Activated naive CD8-positive, alpha-beta T cell treated with anti-CD3 and anti-CD28 coated beads, Interleukin-2, amount 50 U/mL, for 24 hours (primary cell): ENCODE results near the gene BFSP2.

Source experiments
- ATAC-seq: fragments of 150-1000 bp; cut with Tn5 transposase; one replicate; pipeline ENCODE4 v1.10.0; 2021
- DNase-seq: peaks from one replicate; pipeline ENCODE4 v3.0.0; 2021
- H3K27ac Mint-ChIP-seq: one replicate; pipeline ENCODE4 v1.8.0; 2021; ENCODE audit warnings: mild to moderate bottlenecking, mixed read lengths
- H3K27me3 Mint-ChIP-seq: one replicate; pipeline ENCODE4 v1.8.0; 2021; ENCODE audit warnings: mixed read lengths
- H3K36me3 Mint-ChIP-seq: one replicate; pipeline ENCODE4 v1.8.0; 2021; ENCODE audit warnings: low read depth, mixed read lengths
- H3K4me1 Mint-ChIP-seq: one replicate; pipeline ENCODE4 v1.8.0; 2021; ENCODE audit warnings: mixed read lengths
- H3K4me3 Mint-ChIP-seq: one replicate; pipeline ENCODE4 v1.8.0; 2021; ENCODE audit warnings: mild to moderate bottlenecking, moderate library complexity, mixed read lengths
- H3K9me3 Mint-ChIP-seq: one replicate; pipeline ENCODE4 v1.8.0; 2021; ENCODE audit warnings: mixed read lengths

Gene BFSP2

GRCh38 chr3:133448478-133449122 lies 48.7 kb downstream of the BFSP2 start:
- H3K36me3 Mint-ChIP-seq: no peaks in the 10 kb centered on the region
- H3K4me1 Mint-ChIP-seq: peaks cover 24% of the 10 kb centered on the region
- DNase-seq: peak; percentile 35
- no peak overlapping the region for H3K4me3 Mint-ChIP-seq
- no peaks in the 10 kb centered on the region for H3K9me3 Mint-ChIP-seq
- H3K27ac Mint-ChIP-seq: peak overlapping the region; percentile 1
- ATAC-seq: peak; percentile 90
- no peaks in the 10 kb centered on the region for H3K27me3 Mint-ChIP-seq

GRCh38 chr3:133451309-133451708 lies 51.5 kb downstream of the BFSP2 start:
- Mint-ChIP-seq H3K27ac (no peak overlapping the region), H3K36me3 (no peaks in the 10 kb centered on the region), H3K4me3 (no peak overlapping the region), H3K9me3 (no peaks in the 10 kb centered on the region), H3K4me1 (peaks cover 18% of the 10 kb centered on the region), H3K27me3 (no peaks in the 10 kb centered on the region)
- DNase-seq (no peak), ATAC-seq (no peak)

- H3K4me3 Mint-ChIP-seq: no peak overlapping the region
- H3K27me3 Mint-ChIP-seq: no peaks in the 10 kb centered on the region
- DNase-seq (no peak), ATAC-seq (no peak)
- H3K27ac Mint-ChIP-seq: no peak overlapping the region
- no peaks in the 10 kb centered on the region for H3K36me3 Mint-ChIP-seq
- peaks cover 19% of the 10 kb centered on the region for H3K4me1 Mint-ChIP-seq
- no peaks in the 10 kb centered on the region for H3K9me3 Mint-ChIP-seq
These were observed 52.9 kb downstream of the BFSP2 start for GRCh38 chr3:133452641-133453319.

- Mint-ChIP-seq H3K27ac (no peak overlapping the region), H3K9me3 (no peaks in the 10 kb centered on the region), H3K4me3 (no peak overlapping the region), H3K27me3 (no peaks in the 10 kb centered on the region), H3K36me3 (no peaks in the 10 kb centered on the region), H3K4me1 (peaks cover 15% of the 10 kb centered on the region)
- DNase-seq (no peak), ATAC-seq (no peak)
These were observed 53.5 kb downstream of the BFSP2 start for GRCh38 chr3:133453383-133453782.

GRCh38 chr3:133455281-133455680 lies 55.4 kb downstream of the BFSP2 start:
- Mint-ChIP-seq H3K9me3 (no peaks in the 10 kb centered on the region), H3K27me3 (no peaks in the 10 kb centered on the region), H3K4me1 (peaks cover 2% of the 10 kb centered on the region), H3K27ac (no peak overlapping the region), H3K36me3 (no peaks in the 10 kb centered on the region), H3K4me3 (no peak overlapping the region)
- DNase-seq: no peak
- ATAC-seq: no peak

GRCh38 chr3:133455960-133456359 lies 56.1 kb downstream of the BFSP2 start:
- DNase-seq: no peak
- no peaks in the 10 kb centered on the region for H3K9me3 Mint-ChIP-seq
- no peak overlapping the region for H3K27ac Mint-ChIP-seq
- no peak overlapping the region for H3K4me3 Mint-ChIP-seq
- no peaks in the 10 kb centered on the region for H3K36me3 Mint-ChIP-seq
- H3K4me1 Mint-ChIP-seq: peaks cover 2% of the 10 kb centered on the region
- no peak for ATAC-seq
- H3K27me3 Mint-ChIP-seq: no peaks in the 10 kb centered on the region

- no peak overlapping the region for H3K4me3 Mint-ChIP-seq
- ATAC-seq (no peak), DNase-seq (no peak)
- no peak overlapping the region for H3K27ac Mint-ChIP-seq
- H3K4me1 Mint-ChIP-seq: peaks cover 5% of the 10 kb centered on the region
- no peaks in the 10 kb centered on the region for H3K27me3 Mint-ChIP-seq
- H3K36me3 Mint-ChIP-seq: no peaks in the 10 kb centered on the region
- H3K9me3 Mint-ChIP-seq: no peaks in the 10 kb centered on the region
These were observed 57.2 kb downstream of the BFSP2 start for GRCh38 chr3:133457025-133457424.

GRCh38 chr3:133457465-133458067 lies 57.7 kb downstream of the BFSP2 start:
- peak; percentile 24 for ATAC-seq
- H3K9me3 Mint-ChIP-seq: no peaks in the 10 kb centered on the region
- H3K27ac Mint-ChIP-seq: no peak overlapping the region
- H3K4me3 Mint-ChIP-seq: no peak overlapping the region
- DNase-seq: no peak
- H3K36me3 Mint-ChIP-seq: no peaks in the 10 kb centered on the region
- no peaks in the 10 kb centered on the region for H3K27me3 Mint-ChIP-seq
- H3K4me1 Mint-ChIP-seq: peaks cover 5% of the 10 kb centered on the region

- no peaks in the 10 kb centered on the region for H3K9me3 Mint-ChIP-seq
- H3K4me1 Mint-ChIP-seq: peaks cover 15% of the 10 kb centered on the region
- DNase-seq: no peak
- ATAC-seq: no peak
- no peak overlapping the region for H3K27ac Mint-ChIP-seq
- H3K4me3 Mint-ChIP-seq: no peak overlapping the region
- no peaks in the 10 kb centered on the region for H3K27me3 Mint-ChIP-seq
- H3K36me3 Mint-ChIP-seq: no peaks in the 10 kb centered on the region
These were observed 59.5 kb downstream of the BFSP2 start for GRCh38 chr3:133459400-133459799.

- Mint-ChIP-seq H3K27ac (no peak overlapping the region), H3K4me1 (peaks cover 22% of the 10 kb centered on the region), H3K4me3 (no peak overlapping the region), H3K36me3 (no peaks in the 10 kb centered on the region), H3K9me3 (no peaks in the 10 kb centered on the region), H3K27me3 (peaks cover 1% of the 10 kb centered on the region)
- DNase-seq: no peak
- ATAC-seq: no peak
These were observed 61.0 kb downstream of the BFSP2 start for GRCh38 chr3:133460809-133461208.

GRCh38 chr3:133461291-133461690 lies 61.4 kb downstream of the BFSP2 start:
- Mint-ChIP-seq H3K36me3 (no peaks in the 10 kb centered on the region), H3K27ac (no peak overlapping the region), H3K4me1 (peaks cover 22% of the 10 kb centered on the region), H3K9me3 (no peaks in the 10 kb centered on the region), H3K4me3 (no peak overlapping the region), H3K27me3 (peaks cover 1% of the 10 kb centered on the region)
- ATAC-seq (no peak), DNase-seq (no peak)

- H3K4me1 Mint-ChIP-seq: peaks cover 34% of the 10 kb centered on the region
- no peak overlapping the region for H3K4me3 Mint-ChIP-seq
- DNase-seq (no peak), ATAC-seq (no peak)
- no peaks in the 10 kb centered on the region for H3K36me3 Mint-ChIP-seq
- no peaks in the 10 kb centered on the region for H3K9me3 Mint-ChIP-seq
- peaks cover 1% of the 10 kb centered on the region for H3K27me3 Mint-ChIP-seq
- H3K27ac Mint-ChIP-seq: no peak overlapping the region
These were observed 63.5 kb downstream of the BFSP2 start for GRCh38 chr3:133463347-133463860.

- H3K36me3 Mint-ChIP-seq: no peaks in the 10 kb centered on the region
- peaks cover 34% of the 10 kb centered on the region for H3K4me1 Mint-ChIP-seq
- peak; percentile 84 for ATAC-seq
- H3K4me3 Mint-ChIP-seq: no peak overlapping the region
- no peak for DNase-seq
- H3K9me3 Mint-ChIP-seq: no peaks in the 10 kb centered on the region
- peaks cover 1% of the 10 kb centered on the region for H3K27me3 Mint-ChIP-seq
- no peak overlapping the region for H3K27ac Mint-ChIP-seq
These were observed 64.7 kb downstream of the BFSP2 start for GRCh38 chr3:133464573-133464972.

GRCh38 chr3:133466531-133467386 lies 66.9 kb downstream of the BFSP2 start:
- Mint-ChIP-seq H3K27ac (no peak overlapping the region), H3K9me3 (no peaks in the 10 kb centered on the region), H3K27me3 (peaks cover 1% of the 10 kb centered on the region), H3K4me1 (peaks cover 31% of the 10 kb centered on the region), H3K4me3 (no peak overlapping the region), H3K36me3 (no peaks in the 10 kb centered on the region)
- ATAC-seq (no peak), DNase-seq (no peak)
